ENCODE data around the gene PAQR8. TPM values are rescaled to one million over a fixed set of nuclear protein-coding genes. Genes with fewer than 3 reads are reported as not detected.
A peak's percentile ranks its signal among the peaks of the same experiment; 100 is the strongest.

PAQR8 gene
- total RNA-seq, 1 donor from 2014 or later, result 9.5 TPM

- Mint-ChIP-seq H3K4me3 (no peak overlapping the region), H3K4me1 (peaks cover 8% of the 10 kb centered on the region), H3K27me3 (ENCODE audit: low read depth) (peaks cover 3% of the 10 kb centered on the region), H3K9me3 (no peaks in the 10 kb centered on the region), H3K36me3 (no peaks in the 10 kb centered on the region), H3K27ac (no peak overlapping the region)
- TF ChIP-seq CTCF (IDR thresholded peaks at IDR 0.05; ENCODE audit: unreplicated experiment), result no peak
- DNase-seq (ENCODE audit: low spot score in 2 of 2, unreplicated experiment in 2 of 2), result no peak
Observed at GRCh38 chr6:52347818-52348217, 14.1 kb upstream of the PAQR8 start.

GRCh38 chr6:52351879-52352238 lies 10.1 kb upstream of the PAQR8 start:
- Mint-ChIP-seq H3K36me3 (no peaks in the 10 kb centered on the region), H3K27ac (no peak overlapping the region), H3K4me1 (peaks cover 9% of the 10 kb centered on the region), H3K4me3 (no peak overlapping the region), H3K9me3 (no peaks in the 10 kb centered on the region), H3K27me3 (ENCODE audit: low read depth) (peaks cover 1% of the 10 kb centered on the region)
- no peak for TF ChIP-seq CTCF (IDR thresholded peaks at IDR 0.05; ENCODE audit: unreplicated experiment)
- DNase-seq (ENCODE audit: low spot score in 2 of 2, unreplicated experiment in 2 of 2), result no peak

- peak overlapping the region; percentile 52 for H3K27ac Mint-ChIP-seq
- no peaks in the 10 kb centered on the region for H3K36me3 Mint-ChIP-seq
Observed at GRCh38 chr6:52352239-52353018, 9.5 kb upstream of the PAQR8 start.

GRCh38 chr6:52356017-52356416 lies 5.9 kb upstream of the PAQR8 start:
- no peak for TF ChIP-seq CTCF (IDR thresholded peaks at IDR 0.05; ENCODE audit: unreplicated experiment)
- Mint-ChIP-seq H3K4me1 (peaks cover 21% of the 10 kb centered on the region), H3K4me3 (no peak overlapping the region), H3K36me3 (no peaks in the 10 kb centered on the region), H3K27me3 (ENCODE audit: low read depth) (no peaks in the 10 kb centered on the region), H3K9me3 (no peaks in the 10 kb centered on the region), H3K27ac (no peak overlapping the region)
- no peak for DNase-seq (ENCODE audit: low spot score in 2 of 2, unreplicated experiment in 2 of 2)

More at GRCh38 chr6:52352239-52353018, 9.5 kb upstream of the PAQR8 start:
- Mint-ChIP-seq H3K4me1 (peaks cover 9% of the 10 kb centered on the region), H3K9me3 (no peaks in the 10 kb centered on the region), H3K4me3 (no peak overlapping the region), H3K27me3 (ENCODE audit: low read depth) (peaks cover 1% of the 10 kb centered on the region)
- no peak for TF ChIP-seq CTCF (IDR thresholded peaks at IDR 0.05; ENCODE audit: unreplicated experiment)
- DNase-seq (ENCODE audit: low spot score in 2 of 2, unreplicated experiment in 2 of 2), result no peak

GRCh38 chr6:52359403-52359802 lies 2.5 kb upstream of the PAQR8 start:
- Mint-ChIP-seq H3K36me3 (no peaks in the 10 kb centered on the region), H3K27me3 (ENCODE audit: low read depth) (peaks cover 12% of the 10 kb centered on the region), H3K27ac (no peak overlapping the region), H3K4me3 (no peak overlapping the region), H3K4me1 (peaks cover 34% of the 10 kb centered on the region), H3K9me3 (no peaks in the 10 kb centered on the region)
- TF ChIP-seq CTCF (IDR thresholded peaks at IDR 0.05; ENCODE audit: unreplicated experiment), result no peak
- no peak for DNase-seq (ENCODE audit: low spot score in 2 of 2, unreplicated experiment in 2 of 2)
